Mammary microvascular endothelial cell (primary cell): Measurements from ENCODE around the gene PLSCR3. TPM values are rescaled to one million over a fixed set of nuclear protein-coding genes. Genes with fewer than 3 reads are reported as not detected.

Source experiments
- total RNA-seq: library from RNA; depleted of rRNA; stranded (reverse); fragments of >200 nt; gene quantifications from 2 replicates; pipeline ENCODE4 v1.2.3, GENCODE V29; 2015

Gene PLSCR3
- 66.6 and 72.2 TPM in 2 replicates for total RNA-seq

GRCh38 chr17:7394452-7395191 lies at the start of gene PLSCR3:
PLSCR3 (minus strand) TSS chr17:7394525; CDS start chr17:7394110, 415 bp downstream.

GRCh38 chr17:7439462-7440112 lies 45.3 kb upstream of the PLSCR3 start, which contains the start of gene FGF11:
FGF11 (plus strand) TSS chr17:7439512; CDS start chr17:7439621, 109 bp downstream.

GRCh38 chr17:7428557-7428956 lies 34.2 kb upstream of the PLSCR3 start, which contains the start of gene SPEM3:
SPEM3 (plus strand) TSS chr17:7428857; CDS start chr17:7428903, 46 bp downstream.

GRCh38 chr17:7425316-7425715 lies 31.0 kb upstream of the PLSCR3 start, which contains the start of gene SPEM2:
SPEM2 (plus strand) TSS chr17:7425616; CDS start chr17:7425689, 73 bp downstream.

GRCh38 chr17:7419819-7420610 lies 25.7 kb upstream of the PLSCR3 start, which contains the start of gene SPEM1:
SPEM1 (plus strand) TSS chr17:7420324; CDS start chr17:7420385, 61 bp downstream.

GRCh38 chr17:7407485-7408251 lies 13.3 kb upstream of the PLSCR3 start, which contains the start of gene NLGN2:
NLGN2 (plus strand) TSS chr17:7407845; CDS start chr17:7408256, 411 bp downstream.

GRCh38 chr17:7403977-7404736 lies 9.8 kb upstream of the PLSCR3 start, which contains the start of gene TMEM256:
TMEM256 (minus strand) TSS chr17:7404097; CDS start chr17:7404084, 13 bp downstream.

GRCh38 chr17:7380855-7381683 lies 13.3 kb downstream of the PLSCR3 start, which contains the start of gene TNK1:
TNK1 (plus strand) TSS chr17:7381089; CDS start chr17:7382927, 1,838 bp downstream.

GRCh38 chr17:7355053-7355452 lies 39.3 kb downstream of the PLSCR3 start, which contains the start of gene TMEM95:
TMEM95 (plus strand) TSS chr17:7355156; CDS start chr17:7355205, 49 bp downstream.

GRCh38 chr17:7351665-7352502 lies 42.4 kb downstream of the PLSCR3 start, which contains the start of gene KCTD11:
KCTD11 (plus strand) TSS chr17:7352162.

Other genes starting within 250 kb of the PLSCR3 start
- gene ASGR1, start 215.2 kb downstream of the PLSCR3 start, total RNA-seq = 2.8 and 4.1 TPM in 2 replicates
- gene DLG4, start 174.7 kb downstream of the PLSCR3 start, total RNA-seq = 4.7 and 8.4 TPM in 2 replicates
- 187 and 204 TPM in 2 replicates for gene ACADVL, start 174.6 kb downstream of the PLSCR3 start, total RNA-seq
- 36.6 and 41.9 TPM in 2 replicates for gene DVL2, start 160.0 kb downstream of the PLSCR3 start, total RNA-seq
- gene PHF23, start 155.1 kb downstream of the PLSCR3 start, total RNA-seq = 26.9 and 41.7 TPM in 2 replicates
- 280 and 300 TPM in 2 replicates for gene GABARAP, start 152.1 kb downstream of the PLSCR3 start, total RNA-seq
- gene CTDNEP1, start 142.8 kb downstream of the PLSCR3 start, total RNA-seq = 49.4 and 51.8 TPM in 2 replicates
- 32.8 and 37.0 TPM in 2 replicates for gene ELP5, start 142.3 kb downstream of the PLSCR3 start, total RNA-seq
- gene CLDN7, start 132.0 kb downstream of the PLSCR3 start, total RNA-seq = 8.7 and 12.3 TPM in 2 replicates
- 0.10 and 0.13 TPM in 2 replicates for gene SLC2A4, start 112.8 kb downstream of the PLSCR3 start, total RNA-seq
- gene YBX2, start 99.9 kb downstream of the PLSCR3 start, total RNA-seq = not detected in 2 replicates
- gene EIF5A, start 86.9 kb downstream of the PLSCR3 start, total RNA-seq = 572 and 718 TPM in 2 replicates
- 63.7 and 93.7 TPM in 2 replicates for gene GPS2, start 79.2 kb downstream of the PLSCR3 start, total RNA-seq
- gene NEURL4, start 65.2 kb downstream of the PLSCR3 start, total RNA-seq = 9.8 and 11.4 TPM in 2 replicates
- gene ACAP1, start 58.0 kb downstream of the PLSCR3 start, total RNA-seq = 0.07 TPM in 1 of 2 replicates, not detected in the other
- gene KCTD11, start 42.4 kb downstream of the PLSCR3 start, total RNA-seq = 4.2 and 5.5 TPM in 2 replicates
- not detected in 2 replicates for gene TMEM95, start 39.4 kb downstream of the PLSCR3 start, total RNA-seq
- 0.15 and 2.5 TPM in 2 replicates for gene TNK1, start 13.4 kb downstream of the PLSCR3 start, total RNA-seq
- gene TMEM256, start 9.6 kb upstream of the PLSCR3 start, total RNA-seq = 41.1 and 116 TPM in 2 replicates
- gene NLGN2, start 13.3 kb upstream of the PLSCR3 start, total RNA-seq = 2.9 and 3.1 TPM in 2 replicates
- not detected in 2 replicates for gene SPEM1, start 25.8 kb upstream of the PLSCR3 start, total RNA-seq
- not detected in 2 replicates for gene SPEM2, start 31.1 kb upstream of the PLSCR3 start, total RNA-seq
- gene SPEM3, start 34.3 kb upstream of the PLSCR3 start, total RNA-seq = not detected in 2 replicates
- 8.0 and 9.7 TPM in 2 replicates for gene TMEM102, start 40.9 kb upstream of the PLSCR3 start, total RNA-seq
- 0.20 TPM in 1 of 2 replicates, not detected in the other for gene FGF11, start 45.0 kb upstream of the PLSCR3 start, total RNA-seq
- gene CHRNB1, start 50.5 kb upstream of the PLSCR3 start, total RNA-seq = 3.5 and 10.1 TPM in 2 replicates
- 18.9 and 20.9 TPM in 2 replicates for gene ZBTB4, start 85.1 kb upstream of the PLSCR3 start, total RNA-seq
- gene SLC35G6, start 86.9 kb upstream of the PLSCR3 start, total RNA-seq = not detected in 2 replicates
- 45.0 and 63.4 TPM in 2 replicates for gene POLR2A, start 89.8 kb upstream of the PLSCR3 start, total RNA-seq
- gene TNFSF12, start 154.5 kb upstream of the PLSCR3 start, total RNA-seq = 15.9 and 16.8 TPM in 2 replicates
- gene TNFSF13, start 164.2 kb upstream of the PLSCR3 start, total RNA-seq = 2.8 and 5.5 TPM in 2 replicates
- 88.5 and 94.1 TPM in 2 replicates for gene SENP3, start 167.4 kb upstream of the PLSCR3 start, total RNA-seq
- gene CD68, start 185.1 kb upstream of the PLSCR3 start, total RNA-seq = 28.8 TPM in 2 replicates
- 308 and 329 TPM in 2 replicates for gene MPDU1, start 189.3 kb upstream of the PLSCR3 start, total RNA-seq
- gene SOX15, start 195.6 kb upstream of the PLSCR3 start, total RNA-seq = not detected in 2 replicates
- 29.8 and 33.8 TPM in 2 replicates for gene FXR2, start 220.4 kb upstream of the PLSCR3 start, total RNA-seq
- gene SAT2, start 233.3 kb upstream of the PLSCR3 start, total RNA-seq = 18.9 and 24.8 TPM in 2 replicates
- 0.13 TPM in 1 of 2 replicates, not detected in the other for gene SHBG, start 235.6 kb upstream of the PLSCR3 start, total RNA-seq